PFSK-1 (cell line): ENCODE measurements around the gene C1orf216.

Source experiments
- FOXP2 ChIP-seq: optimal IDR thresholded peaks from 2 replicates; pipeline ENCODE3; 2011; ENCODE audit warnings: borderline replicate concordance, control low read depth, inconsistent platforms; ENCODE audit not compliant: insufficient read depth; ENCODE audit errors: extremely low read length, extremely low read depth
- POLR2AphosphoS5 ChIP-seq: IDR thresholded peaks from 2 replicates; pipeline ENCODE4 v1.6.1; 2012; ENCODE audit warnings: low read depth, mild to moderate bottlenecking, control low read depth, low read length, moderate library complexity
- SIN3A ChIP-seq: IDR thresholded peaks from 2 replicates; pipeline ENCODE4 v1.6.1; 2012; ENCODE audit warnings: mild to moderate bottlenecking, low read length, moderate library complexity, borderline replicate concordance; ENCODE audit not compliant: insufficient read depth
- TAF1 ChIP-seq: IDR thresholded peaks from 2 replicates; pipeline ENCODE4 v1.6.1; 2012; ENCODE audit warnings: low read length, control low read depth, borderline replicate concordance; ENCODE audit not compliant: insufficient read depth
- TF ChIP-seq, protein P1 (sequence below), 2 experiments: IDR thresholded peaks; 2 replicates each; pipeline versions ENCODE4 v1.6.1 to v1.8.0; 2011 to 2012; ENCODE audit warnings: low read depth in 2 of 2, low read length in 2 of 2, control low read depth in 1 of 2, inconsistent platforms in 1 of 2, mild to moderate bottlenecking in 1 of 2, moderate library complexity in 1 of 2; ENCODE audit not compliant: insufficient read depth in 1 of 2

C1orf216 gene

DNA sequence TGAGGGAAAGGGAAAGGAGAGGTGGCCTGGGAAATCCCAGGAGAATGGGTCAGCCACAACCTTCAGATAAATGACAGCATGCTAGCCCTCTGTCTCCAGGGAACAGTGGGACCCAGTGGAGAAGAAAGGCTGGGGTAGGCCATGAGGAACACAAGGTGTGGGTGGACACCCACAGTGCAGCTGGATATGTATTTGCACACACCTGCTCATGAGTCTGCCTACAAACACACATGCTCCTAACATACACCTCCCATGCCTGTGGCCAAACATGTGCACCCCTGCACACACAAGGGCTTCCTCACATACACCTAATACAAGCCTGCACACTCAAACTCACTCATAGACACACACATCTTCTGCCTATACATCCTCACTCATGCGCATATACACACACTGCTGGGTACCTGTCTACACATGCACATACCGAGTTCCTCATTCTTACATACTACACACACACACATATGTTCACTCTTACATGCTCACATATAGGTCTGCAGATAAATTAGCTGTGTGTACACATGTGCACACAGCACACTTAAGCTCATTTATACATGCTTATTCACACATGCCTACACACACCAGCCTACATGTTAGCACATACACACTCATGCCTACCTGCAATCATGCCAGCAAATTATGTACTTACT lies 3.6 kb downstream of the C1orf216 start:
- no peak for TF ChIP-seq SIN3A
- TF ChIP-seq, protein P1, sequence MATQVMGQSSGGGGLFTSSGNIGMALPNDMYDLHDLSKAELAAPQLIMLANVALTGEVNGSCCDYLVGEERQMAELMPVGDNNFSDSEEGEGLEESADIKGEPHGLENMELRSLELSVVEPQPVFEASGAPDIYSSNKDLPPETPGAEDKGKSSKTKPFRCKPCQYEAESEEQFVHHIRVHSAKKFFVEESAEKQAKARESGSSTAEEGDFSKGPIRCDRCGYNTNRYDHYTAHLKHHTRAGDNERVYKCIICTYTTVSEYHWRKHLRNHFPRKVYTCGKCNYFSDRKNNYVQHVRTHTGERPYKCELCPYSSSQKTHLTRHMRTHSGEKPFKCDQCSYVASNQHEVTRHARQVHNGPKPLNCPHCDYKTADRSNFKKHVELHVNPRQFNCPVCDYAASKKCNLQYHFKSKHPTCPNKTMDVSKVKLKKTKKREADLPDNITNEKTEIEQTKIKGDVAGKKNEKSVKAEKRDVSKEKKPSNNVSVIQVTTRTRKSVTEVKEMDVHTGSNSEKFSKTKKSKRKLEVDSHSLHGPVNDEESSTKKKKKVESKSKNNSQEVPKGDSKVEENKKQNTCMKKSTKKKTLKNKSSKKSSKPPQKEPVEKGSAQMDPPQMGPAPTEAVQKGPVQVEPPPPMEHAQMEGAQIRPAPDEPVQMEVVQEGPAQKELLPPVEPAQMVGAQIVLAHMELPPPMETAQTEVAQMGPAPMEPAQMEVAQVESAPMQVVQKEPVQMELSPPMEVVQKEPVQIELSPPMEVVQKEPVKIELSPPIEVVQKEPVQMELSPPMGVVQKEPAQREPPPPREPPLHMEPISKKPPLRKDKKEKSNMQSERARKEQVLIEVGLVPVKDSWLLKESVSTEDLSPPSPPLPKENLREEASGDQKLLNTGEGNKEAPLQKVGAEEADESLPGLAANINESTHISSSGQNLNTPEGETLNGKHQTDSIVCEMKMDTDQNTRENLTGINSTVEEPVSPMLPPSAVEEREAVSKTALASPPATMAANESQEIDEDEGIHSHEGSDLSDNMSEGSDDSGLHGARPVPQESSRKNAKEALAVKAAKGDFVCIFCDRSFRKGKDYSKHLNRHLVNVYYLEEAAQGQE (IDR thresholded peaks at IDR 0.05; ENCODE audit: insufficient read depth in 1 of 2, low read depth in 2 of 2, low read length in 2 of 2), result no peak
- TF ChIP-seq FOXP2, result no peak
- no peak for TF ChIP-seq POLR2AphosphoS5

DNA sequence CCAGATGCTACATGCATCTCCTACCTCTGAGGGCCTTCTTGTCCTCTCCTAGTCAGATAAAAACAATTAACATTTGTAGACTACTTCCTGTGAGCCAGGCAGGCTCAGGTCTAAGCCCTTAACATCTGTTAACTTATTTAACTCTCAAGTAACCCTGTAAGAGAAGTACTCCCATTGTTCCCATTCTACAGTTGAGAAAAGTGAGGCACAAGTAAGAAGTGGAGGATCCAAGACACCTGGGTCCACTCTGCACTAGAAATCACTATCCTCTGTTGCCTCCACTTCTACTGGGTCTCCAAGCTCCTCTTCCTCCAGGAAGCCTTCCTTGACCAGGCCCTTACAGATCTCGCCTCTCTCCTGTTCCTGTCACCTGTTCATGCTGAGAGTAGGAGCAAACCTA lies 9.7 kb downstream of the C1orf216 start:
- TF ChIP-seq FOXP2 (no peak), TAF1 (no peak), POLR2AphosphoS5 (no peak), SIN3A (no peak)
- TF ChIP-seq, protein P1 (IDR thresholded peaks at IDR 0.05; ENCODE audit: insufficient read depth in 1 of 2, low read depth in 2 of 2, low read length in 2 of 2), result no peak

DNA sequence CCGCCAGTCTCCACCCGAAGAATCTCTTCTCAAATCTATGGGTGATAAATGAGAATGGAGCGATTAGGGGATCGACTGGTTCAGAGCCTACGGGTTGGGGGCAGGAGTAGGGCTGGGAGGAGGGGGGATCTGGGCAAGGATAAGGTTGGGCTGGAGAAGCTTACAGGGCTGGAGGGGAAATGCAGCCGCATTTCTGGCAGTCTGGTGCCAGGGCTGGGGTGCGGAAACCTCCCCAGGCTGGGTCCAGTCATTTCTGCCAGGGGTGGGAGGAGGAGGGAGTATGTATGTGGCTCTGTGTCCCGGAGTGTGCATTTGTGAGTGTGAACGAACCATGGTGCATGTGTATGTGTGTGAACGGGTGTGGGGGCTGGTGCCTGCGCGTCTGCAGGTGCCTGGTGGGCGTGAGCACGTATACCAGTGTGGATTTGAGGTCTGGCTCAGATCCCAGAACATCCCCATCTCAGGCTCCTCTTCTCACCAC lies 10.2 kb downstream of the C1orf216 start:
- TF ChIP-seq SIN3A (no peak), TAF1 (no peak), FOXP2 (no peak), POLR2AphosphoS5 (no peak)
- TF ChIP-seq, protein P1 (IDR thresholded peaks at IDR 0.05; ENCODE audit: insufficient read depth in 1 of 2, low read depth in 2 of 2, low read length in 2 of 2), result no peak

GRCh38 chr1:35707601-35708440 lies 10.9 kb downstream of the C1orf216 start:
- no peak for TF ChIP-seq TAF1
- TF ChIP-seq POLR2AphosphoS5, result no peak
- TF ChIP-seq SIN3A, result no peak
- TF ChIP-seq, protein P1 (IDR thresholded peaks at IDR 0.05; ENCODE audit: insufficient read depth in 1 of 2, low read depth in 2 of 2, low read length in 2 of 2), result no peak
- TF ChIP-seq FOXP2, result no peak
